ENCODE results near the gene TMEM117.

DNA sequence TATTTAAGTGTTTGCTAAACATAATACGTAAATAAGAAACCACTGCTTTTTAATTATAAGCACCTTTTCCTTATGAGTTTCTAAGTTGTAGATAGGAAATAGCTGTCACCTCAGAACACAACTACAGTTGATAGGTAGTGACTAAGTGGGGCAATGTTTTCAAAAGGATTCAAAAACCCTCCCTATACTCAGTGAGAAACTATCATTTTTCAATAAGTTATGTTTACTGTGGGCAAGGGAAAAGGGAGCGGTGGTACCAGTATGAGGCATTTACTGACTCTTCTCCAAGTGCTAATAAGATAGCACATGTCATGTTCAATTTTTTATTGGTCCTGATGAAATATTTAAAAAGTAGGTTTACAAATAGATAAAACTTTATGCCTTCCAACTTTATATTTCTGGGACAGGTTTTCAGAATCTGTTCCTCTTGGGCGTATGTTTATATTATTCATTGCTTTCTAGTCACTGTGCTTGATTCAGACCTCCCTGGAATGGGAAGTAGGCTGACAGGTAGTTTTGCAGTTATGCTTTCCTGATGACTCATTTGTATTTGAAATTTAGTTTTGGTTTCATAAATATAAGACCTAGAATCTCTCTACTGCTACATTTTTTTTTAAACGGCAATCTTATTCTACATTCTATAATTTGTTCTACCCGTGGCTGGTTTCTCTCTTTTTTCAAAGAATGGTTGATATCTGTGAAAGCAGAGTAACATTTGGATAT is 153.1 kb downstream of the TMEM117 start:
- TF ChIP-seq POLR2A (IDR thresholded peaks at IDR 0.05; ENCODE audit: low read depth, low read length) = no peak
- TF ChIP-seq POLR2AphosphoS5 (IDR thresholded peaks at IDR 0.05; ENCODE audit: low read depth, low read length) = no peak
- no peak for TF ChIP-seq TAF1 (IDR thresholded peaks at IDR 0.05; ENCODE audit: borderline replicate concordance, low read depth, low read length)

Measured in GM12892 (cell line).